Stimulated activated CD8-positive, alpha-beta memory T cell treated with anti-CD3 and anti-CD28 coated beads, Interleukin-7, amount 100 ng/mL, for 1 hour (primary cell): ENCODE results near the gene MON2.
A peak's percentile ranks its signal among the peaks of the same experiment; 100 is the strongest.
"Not testable (repeated sequence)": the region's sequence is repeated elsewhere in the genome, so short reads cannot be mapped to it uniquely, and the experiment has no call there.

ENCODE experiments used
- DNase-seq, 2 donors: peaks; one replicate each; pipeline ENCODE4 v3.0.0-alpha.2; 2020; ENCODE audit warnings: low read depth in 2 of 2

The MON2 gene

GRCh38 chr12:62543324-62543723, 76.7 kb downstream of the MON2 start:
- DNase-seq = no peak

GRCh38 chr12:62543741-62544140, 77.1 kb downstream of the MON2 start:
- DNase-seq = no peak

- no peak for DNase-seq
These were observed 86.4 kb downstream of the MON2 start for GRCh38 chr12:62552906-62553556.

- not testable (repeated sequence) for DNase-seq
These were observed 92.7 kb downstream of the MON2 start for GRCh38 chr12:62559366-62559765.

GRCh38 chr12:62562846-62563245, 96.2 kb downstream of the MON2 start:
- DNase-seq = no peak

GRCh38 chr12:62575036-62575435, 108.4 kb downstream of the MON2 start:
- no peak for DNase-seq

- DNase-seq = no peak
These were observed 109.9 kb downstream of the MON2 start for GRCh38 chr12:62576503-62576902.

- DNase-seq = no peak
These were observed 112.1 kb downstream of the MON2 start for GRCh38 chr12:62578726-62579125.

- DNase-seq = no peak
These were observed 114.8 kb downstream of the MON2 start for GRCh38 chr12:62581288-62582064.

- DNase-seq = no peak
These were observed 115.4 kb downstream of the MON2 start for GRCh38 chr12:62582065-62582366.

GRCh38 chr12:62584619-62585018, 118.0 kb downstream of the MON2 start:
- no peak for DNase-seq

- no peak for DNase-seq
These were observed 120.2 kb downstream of the MON2 start for GRCh38 chr12:62586850-62587249.

- no peak for DNase-seq
These were observed 122.3 kb downstream of the MON2 start for GRCh38 chr12:62588916-62589315.

GRCh38 chr12:62597253-62597652, 130.6 kb downstream of the MON2 start:
- DNase-seq = no peak

- DNase-seq = no peak
These were observed 132.2 kb downstream of the MON2 start for GRCh38 chr12:62598846-62599245.

GRCh38 chr12:62599854-62600437, 133.3 kb downstream of the MON2 start:
- no peak for DNase-seq

- no peak for DNase-seq
These were observed 135.1 kb downstream of the MON2 start for GRCh38 chr12:62601765-62602164.

- peak; percentile 66 to 72 for DNase-seq
These were observed 135.8 kb downstream of the MON2 start for GRCh38 chr12:62602255-62603060.

GRCh38 chr12:62603061-62603810, 136.6 kb downstream of the MON2 start:
- peak; percentile 60 to 63 for DNase-seq

- DNase-seq = no peak
These were observed 137.1 kb downstream of the MON2 start for GRCh38 chr12:62603811-62604098.

- DNase-seq = no peak
These were observed 137.7 kb downstream of the MON2 start for GRCh38 chr12:62604373-62604772.

GRCh38 chr12:62604871-62605270, 138.2 kb downstream of the MON2 start:
- DNase-seq = no peak
